Loucy (cell line): ENCODE data around the gene MPZL3.

Experiments used
- H2AFZ ChIP-seq: fragments of 200-600 bp; sonication (generic); 2 replicates; pipeline ENCODE4 v1.6.0; 2016; ENCODE audit warnings: antibody characterized with exemption, mild to moderate bottlenecking, low read length, moderate library complexity
- H3F3A ChIP-seq: fragments of 200-600 bp; 2 replicates; pipeline ENCODE4 v1.6.0; 2016; ENCODE audit warnings: antibody characterized with exemption, low read depth, mild to moderate bottlenecking
- H3K27me3 ChIP-seq: fragments of 200-600 bp; sonication (generic); 2 replicates; pipeline ENCODE4 v1.6.1; 2014; ENCODE audit warnings: low read length, mild to moderate bottlenecking; ENCODE audit not compliant: insufficient read depth, poor library complexity, severe bottlenecking
- H3K36me3 ChIP-seq: fragments of 200-600 bp; sonication (generic); 2 replicates; pipeline ENCODE4 v1.6.1; 2016; ENCODE audit warnings: low read length; ENCODE audit not compliant: insufficient read depth
- H3K4me1 ChIP-seq: fragments of 200-600 bp; sonication (generic); 2 replicates; pipeline ENCODE4 v1.5.1; 2014; ENCODE audit warnings: low read length, mild to moderate bottlenecking; ENCODE audit not compliant: insufficient read depth, poor library complexity, severe bottlenecking
- H3K4me2 ChIP-seq: fragments of 200-600 bp; sonication (generic); 2 replicates; pipeline ENCODE4 v1.6.0; 2014; ENCODE audit warnings: antibody characterized with exemption, low read length, low read depth, mild to moderate bottlenecking; ENCODE audit not compliant: poor library complexity, severe bottlenecking
- H3K4me3 ChIP-seq: fragments of 200-600 bp; sonication (generic); 2 replicates; pipeline ENCODE4 v1.5.1; 2014; ENCODE audit warnings: low read length, mild to moderate bottlenecking, mixed read lengths; ENCODE audit not compliant: poor library complexity, severe bottlenecking
- H3K79me2 ChIP-seq: fragments of 200-600 bp; sonication (generic); 2 replicates; pipeline ENCODE4 v1.6.1; 2014; ENCODE audit warnings: low read length; ENCODE audit not compliant: insufficient read depth
- H3K9ac ChIP-seq: fragments of 200-600 bp; sonication (generic); 2 replicates; pipeline ENCODE4 v1.6.0; 2014; ENCODE audit warnings: mild to moderate bottlenecking, low read depth, low read length, moderate library complexity; ENCODE audit not compliant: poor library complexity, severe bottlenecking
- H3K9me2 ChIP-seq: fragments of 200-600 bp; sonication (generic); replicated peaks from 2 replicates; pipeline ENCODE4 v1.6.1; 2016; ENCODE audit warnings: low read depth, low read length, mixed read lengths
- H3K9me3 ChIP-seq: fragments of 200-600 bp; sonication (generic); 2 replicates; pipeline ENCODE4 v1.6.1; 2014; ENCODE audit warnings: mild to moderate bottlenecking, antibody characterized with exemption, low read length, low read depth; ENCODE audit not compliant: insufficient read depth
- H4K20me1 ChIP-seq: fragments of 200-600 bp; sonication (generic); 2 replicates; pipeline ENCODE4 v1.6.0; 2014; ENCODE audit warnings: antibody characterized with exemption, low read length, mild to moderate bottlenecking; ENCODE audit not compliant: insufficient read depth, poor library complexity, severe bottlenecking
- EZH2phosphoT487 ChIP-seq: fragments of 200-600 bp; IDR thresholded peaks from 2 replicates; pipeline ENCODE4 v1.6.1; 2018; ENCODE audit warnings: antibody characterized with exemption, mild to moderate bottlenecking, moderate library complexity, borderline replicate concordance
- TF ChIP-seq, protein P1 (sequence below): fragments of 200-600 bp; sonication (generic); conservative IDR thresholded peaks from 2 replicates; pipeline ENCODE4 v1.5.1; 2014; ENCODE audit warnings: mild to moderate bottlenecking, antibody characterized with exemption, low read length

The MPZL3 gene

DNA sequence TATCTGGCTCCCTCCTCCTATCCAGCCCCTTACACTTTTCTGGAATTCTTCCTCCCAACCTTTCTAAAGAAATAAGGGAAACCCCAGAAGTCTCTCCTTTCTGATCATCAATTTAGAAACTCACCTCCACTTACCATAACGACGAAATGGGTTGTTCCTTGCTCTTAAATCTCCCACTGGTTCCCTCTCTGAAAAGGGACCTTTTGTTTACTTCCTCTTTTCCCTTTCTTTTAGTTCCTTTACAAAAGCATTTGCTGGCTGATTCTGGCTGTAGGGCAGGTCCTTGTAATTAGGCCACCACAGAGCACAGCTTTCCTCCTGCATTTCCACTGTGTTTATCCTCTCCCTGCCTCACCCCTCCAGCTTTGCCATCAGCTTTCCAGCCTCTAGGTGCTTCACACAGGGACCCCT, 39.4 kb downstream of the MPZL3 start:
- Histone ChIP-seq H3K4me1 (no peaks in the 10 kb centered on the region), H3F3A (no peaks in the 10 kb centered on the region), H4K20me1 (no peaks in the 10 kb centered on the region), H3K4me3 (no peak overlapping the region), H3K9ac (no peak overlapping the region), H3K36me3 (no peaks in the 10 kb centered on the region), H3K9me3 (no peaks in the 10 kb centered on the region), H3K9me2 (no peaks in the 10 kb centered on the region), H3K4me2 (no peak overlapping the region), H3K27me3 (peaks cover 8% of the 10 kb centered on the region), H3K79me2 (no peaks in the 10 kb centered on the region), H2AFZ (no peak overlapping the region)
- TF ChIP-seq EZH2phosphoT487 = no peak
- TF ChIP-seq, protein P1, sequence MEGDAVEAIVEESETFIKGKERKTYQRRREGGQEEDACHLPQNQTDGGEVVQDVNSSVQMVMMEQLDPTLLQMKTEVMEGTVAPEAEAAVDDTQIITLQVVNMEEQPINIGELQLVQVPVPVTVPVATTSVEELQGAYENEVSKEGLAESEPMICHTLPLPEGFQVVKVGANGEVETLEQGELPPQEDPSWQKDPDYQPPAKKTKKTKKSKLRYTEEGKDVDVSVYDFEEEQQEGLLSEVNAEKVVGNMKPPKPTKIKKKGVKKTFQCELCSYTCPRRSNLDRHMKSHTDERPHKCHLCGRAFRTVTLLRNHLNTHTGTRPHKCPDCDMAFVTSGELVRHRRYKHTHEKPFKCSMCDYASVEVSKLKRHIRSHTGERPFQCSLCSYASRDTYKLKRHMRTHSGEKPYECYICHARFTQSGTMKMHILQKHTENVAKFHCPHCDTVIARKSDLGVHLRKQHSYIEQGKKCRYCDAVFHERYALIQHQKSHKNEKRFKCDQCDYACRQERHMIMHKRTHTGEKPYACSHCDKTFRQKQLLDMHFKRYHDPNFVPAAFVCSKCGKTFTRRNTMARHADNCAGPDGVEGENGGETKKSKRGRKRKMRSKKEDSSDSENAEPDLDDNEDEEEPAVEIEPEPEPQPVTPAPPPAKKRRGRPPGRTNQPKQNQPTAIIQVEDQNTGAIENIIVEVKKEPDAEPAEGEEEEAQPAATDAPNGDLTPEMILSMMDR = no peak

DNA sequence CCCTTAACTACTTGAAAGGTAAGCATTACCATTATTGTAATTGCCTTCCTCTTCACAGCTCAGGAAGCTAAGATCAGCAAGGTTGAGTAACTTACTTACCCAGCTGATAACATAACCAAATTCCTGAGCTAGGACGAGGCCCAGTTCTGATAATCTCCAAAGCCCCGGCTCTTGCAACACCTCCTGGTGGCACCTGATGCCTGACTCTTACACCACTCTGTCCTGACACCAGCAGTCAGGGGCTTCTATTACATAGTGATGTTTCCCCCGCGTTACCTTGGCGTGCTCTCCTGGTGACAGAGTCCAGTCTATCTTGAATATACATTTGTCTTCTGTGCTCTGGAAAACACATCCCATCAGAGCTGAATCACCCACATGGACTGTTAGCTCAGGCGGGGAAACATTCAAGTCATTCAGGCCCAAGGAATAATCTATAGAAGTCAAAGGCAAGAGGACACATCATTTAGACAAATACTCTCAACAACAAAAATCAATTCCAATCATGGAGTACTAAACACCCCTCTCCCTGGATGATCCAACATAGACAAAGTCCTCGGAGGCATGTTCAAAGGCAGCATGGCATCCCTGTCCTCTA, 39.9 kb downstream of the MPZL3 start:
- no peak for TF ChIP-seq EZH2phosphoT487
- TF ChIP-seq, protein P1 = no peak
- Histone ChIP-seq H3K4me1 (no peaks in the 10 kb centered on the region), H3K9me2 (no peaks in the 10 kb centered on the region), H3K4me2 (no peak overlapping the region), H3K27me3 (peaks cover 8% of the 10 kb centered on the region), H3K36me3 (no peaks in the 10 kb centered on the region), H3K9me3 (no peaks in the 10 kb centered on the region), H3F3A (no peaks in the 10 kb centered on the region), H3K9ac (no peak overlapping the region), H2AFZ (no peak overlapping the region), H3K4me3 (no peak overlapping the region), H3K79me2 (no peaks in the 10 kb centered on the region), H4K20me1 (no peaks in the 10 kb centered on the region)

DNA sequence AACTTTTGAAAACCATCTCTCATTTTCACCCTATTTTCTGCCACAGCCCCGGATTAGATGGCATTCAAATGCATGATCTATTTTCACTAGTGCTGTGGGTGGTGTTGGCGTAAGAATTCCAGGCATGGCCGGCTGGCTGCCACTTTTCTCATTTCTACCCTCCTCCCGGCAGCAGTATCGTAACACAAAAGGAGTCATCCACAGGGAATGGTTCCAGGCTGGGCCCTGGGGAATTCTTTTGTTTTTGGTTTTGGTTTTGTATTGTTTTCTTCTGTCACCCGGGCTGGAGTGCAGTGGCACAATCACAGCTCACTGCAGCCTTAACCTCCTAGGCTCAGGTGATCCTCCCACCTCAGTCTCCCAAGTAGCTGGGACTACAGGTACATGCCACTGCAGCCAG, 41.2 kb downstream of the MPZL3 start:
- Histone ChIP-seq H3K9me3 (no peaks in the 10 kb centered on the region), H3K9ac (no peak overlapping the region), H3K27me3 (peaks cover 8% of the 10 kb centered on the region), H3K36me3 (no peaks in the 10 kb centered on the region), H2AFZ (no peak overlapping the region), H3K4me3 (no peak overlapping the region), H3K79me2 (no peaks in the 10 kb centered on the region), H3F3A (no peaks in the 10 kb centered on the region), H3K4me1 (peaks cover 9% of the 10 kb centered on the region), H3K4me2 (no peak overlapping the region), H4K20me1 (no peaks in the 10 kb centered on the region), H3K9me2 (no peaks in the 10 kb centered on the region)
- TF ChIP-seq EZH2phosphoT487 = no peak
- TF ChIP-seq, protein P1 = no peak
